HG03196 (cell line): ENCODE results near the gene ZNF609.
"Not testable (repeated sequence)": the region's sequence is repeated elsewhere in the genome, so short reads cannot be mapped to it uniquely, and the experiment has no call there.

ENCODE experiments used
- ATAC-seq: cut with Tn5 transposase; IDR thresholded peaks from one replicate; pipeline ENCODE4 v1.9.1; 2021; ENCODE audit not compliant: unreplicated experiment

ZNF609 gene

DNA sequence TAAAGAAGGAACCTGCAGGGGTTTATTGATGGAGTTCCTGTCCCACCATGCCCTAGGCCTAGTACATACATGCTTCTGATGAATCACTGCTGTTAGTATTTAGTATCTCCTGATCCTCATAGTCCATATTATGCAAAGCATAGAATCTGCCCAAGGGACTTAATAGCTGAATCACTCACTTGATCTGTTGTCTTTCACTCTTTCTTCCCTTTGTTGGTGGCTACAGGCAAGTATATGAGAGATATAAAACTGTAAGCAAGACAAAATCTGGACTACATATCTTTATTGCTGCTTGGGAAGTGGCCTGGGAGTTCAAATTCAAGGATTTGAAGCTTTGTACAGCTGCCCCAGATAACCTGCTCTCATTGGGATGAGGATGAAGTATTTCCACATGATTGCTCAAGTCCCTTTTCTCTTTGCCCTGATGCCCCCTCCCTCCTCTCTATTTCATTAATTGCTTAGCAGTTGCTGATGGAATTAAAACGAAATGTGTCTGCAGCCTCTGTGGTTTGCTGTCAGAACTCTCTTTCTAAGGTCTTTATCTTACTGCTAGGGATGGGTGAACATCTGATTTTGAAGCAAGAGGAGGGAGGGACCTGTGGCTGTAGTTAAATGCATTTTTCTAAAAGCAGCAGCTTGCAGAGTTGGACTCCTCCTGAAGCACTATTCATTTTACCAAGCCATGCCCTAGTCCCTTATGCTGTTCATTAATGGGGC is 114.1 kb downstream of the ZNF609 start:
- ATAC-seq: no peak

DNA sequence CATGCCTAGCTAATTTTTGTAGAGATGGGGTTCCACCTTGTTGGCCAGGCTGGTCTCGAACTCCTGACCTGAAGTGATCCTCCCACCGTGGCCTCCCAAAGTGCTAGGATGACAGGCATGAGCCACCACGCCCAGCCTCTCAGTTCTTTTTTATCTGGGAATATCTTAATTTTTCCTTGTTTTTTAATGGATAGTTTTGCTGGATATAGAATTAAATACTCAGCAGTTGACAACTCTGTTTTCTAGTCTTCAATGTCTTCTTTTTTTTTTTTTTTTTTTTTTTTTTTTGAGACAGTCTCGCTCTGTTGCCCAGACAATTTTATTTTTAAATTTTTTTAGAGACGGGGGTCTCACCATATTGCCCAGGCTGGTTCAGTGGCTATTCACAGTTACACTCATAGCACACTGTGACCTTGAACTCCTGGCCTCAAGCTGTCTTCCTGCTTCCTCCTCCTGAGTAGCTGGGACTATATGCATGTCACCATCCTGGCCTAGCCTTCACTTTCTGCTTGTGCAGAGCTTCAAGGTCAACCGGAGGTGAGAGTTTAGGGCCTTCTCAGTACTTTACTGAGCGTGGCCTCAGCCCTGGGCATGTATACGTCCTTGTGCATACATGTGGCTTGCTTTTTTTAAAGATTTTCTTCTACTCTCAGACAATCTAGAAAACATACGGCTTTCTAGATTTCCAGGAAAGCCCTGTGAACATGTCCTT is 120.5 kb downstream of the ZNF609 start:
- no peak for ATAC-seq

DNA sequence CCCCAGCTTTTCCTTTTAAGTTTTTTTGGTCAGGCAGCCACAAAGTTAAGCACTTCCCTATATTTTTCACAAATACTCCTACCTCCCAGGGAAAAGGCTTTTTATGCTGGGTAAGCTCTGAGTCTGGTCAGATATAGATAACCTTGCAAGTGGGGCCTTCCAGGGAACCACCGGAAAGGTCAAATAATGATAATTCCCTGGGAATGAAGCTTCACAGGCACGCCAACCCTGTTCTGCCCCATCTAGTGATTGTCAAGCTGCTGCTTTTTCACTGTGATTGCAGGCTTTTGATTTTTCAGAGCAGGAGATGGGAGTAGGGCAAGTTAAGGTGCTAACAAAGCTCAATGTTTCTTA is 121.0 kb downstream of the ZNF609 start:
- no peak for ATAC-seq

DNA sequence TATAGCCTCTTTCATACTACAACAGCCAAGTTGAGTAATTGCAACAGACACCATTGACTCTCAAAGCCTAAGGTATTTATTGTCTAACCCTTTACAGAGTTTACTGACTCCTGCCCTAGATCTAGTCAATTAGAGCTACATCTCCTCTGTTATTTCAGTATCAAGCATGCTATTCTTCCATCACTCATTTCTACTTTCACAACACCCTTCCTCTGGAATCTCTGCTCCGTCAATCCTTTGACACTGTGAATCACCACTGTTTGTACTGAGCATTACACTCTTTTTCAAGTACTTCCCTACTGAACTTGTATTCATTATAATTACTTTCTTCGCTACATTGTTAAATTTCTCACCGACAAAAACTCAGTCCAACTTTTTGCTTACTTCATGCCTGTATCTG is 121.8 kb downstream of the ZNF609 start:
- ATAC-seq: no peak

DNA sequence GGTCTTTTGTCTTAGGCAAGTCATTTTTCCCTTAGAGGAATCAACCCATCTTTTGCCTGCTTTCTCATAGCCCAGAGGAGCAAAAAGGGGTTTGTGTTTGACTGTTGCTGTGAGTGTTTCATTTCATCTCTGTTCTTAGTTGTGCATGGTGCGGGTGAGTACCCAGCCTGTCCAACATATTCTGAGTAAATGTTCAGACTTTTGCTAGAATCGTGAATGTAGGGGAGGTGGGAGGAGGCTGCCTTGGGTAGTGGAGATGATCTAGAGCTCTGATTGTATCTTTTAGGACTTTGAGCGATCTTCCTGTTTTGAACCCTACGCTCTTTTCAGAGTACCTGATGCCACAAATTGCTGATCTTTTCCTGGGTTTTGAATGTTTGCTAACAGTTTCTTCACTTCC is 123.1 kb downstream of the ZNF609 start:
- ATAC-seq: no peak

DNA sequence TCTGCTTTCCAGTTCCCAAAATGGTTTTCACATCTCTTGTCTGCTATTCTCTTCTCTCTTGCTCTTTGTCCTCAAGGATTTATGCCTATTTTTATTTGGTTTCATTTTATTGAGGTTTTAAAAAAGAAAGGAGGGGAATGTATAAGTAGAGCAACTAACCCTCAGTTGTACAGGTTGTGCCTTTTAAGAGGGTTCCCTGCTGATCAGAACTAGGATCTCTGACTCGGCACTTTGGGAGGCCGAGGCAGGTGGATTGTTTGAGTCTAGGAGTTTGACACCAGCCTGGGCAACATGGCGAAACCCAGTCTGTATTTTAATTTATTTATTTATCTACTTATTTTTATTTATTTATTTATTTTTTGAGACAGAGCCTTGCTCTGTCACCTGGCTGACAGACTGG is 123.6 kb downstream of the ZNF609 start:
- ATAC-seq: no peak

DNA sequence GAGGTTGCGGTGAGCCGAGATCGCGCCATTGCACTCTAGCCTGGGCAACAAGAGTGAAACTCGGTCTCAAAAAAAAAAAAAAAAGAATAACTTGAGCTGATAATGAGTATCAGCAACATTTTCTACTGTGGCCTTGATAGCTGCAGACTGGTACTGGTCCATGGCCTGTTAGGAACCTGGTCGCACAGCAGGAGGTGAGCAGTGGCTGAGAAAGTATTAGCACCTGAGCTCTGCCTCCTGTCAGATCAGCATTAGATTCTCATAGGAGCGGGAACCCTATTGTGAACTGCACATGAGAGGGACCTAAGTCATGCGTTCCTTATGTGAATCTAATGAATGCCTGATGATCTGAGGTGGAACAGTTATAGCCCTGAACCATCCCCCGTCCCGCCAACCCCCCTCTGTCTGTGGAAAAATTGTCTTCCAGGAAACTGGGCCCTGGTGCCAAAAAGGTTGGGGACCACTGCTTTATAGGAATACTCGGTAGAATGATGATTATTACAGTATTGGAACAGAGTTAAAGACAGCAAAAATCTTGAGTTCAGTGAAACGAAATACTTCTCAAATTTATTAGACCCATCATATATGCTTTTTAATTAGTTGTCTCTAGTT is 126.0 kb downstream of the ZNF609 start:
- no peak for ATAC-seq

DNA sequence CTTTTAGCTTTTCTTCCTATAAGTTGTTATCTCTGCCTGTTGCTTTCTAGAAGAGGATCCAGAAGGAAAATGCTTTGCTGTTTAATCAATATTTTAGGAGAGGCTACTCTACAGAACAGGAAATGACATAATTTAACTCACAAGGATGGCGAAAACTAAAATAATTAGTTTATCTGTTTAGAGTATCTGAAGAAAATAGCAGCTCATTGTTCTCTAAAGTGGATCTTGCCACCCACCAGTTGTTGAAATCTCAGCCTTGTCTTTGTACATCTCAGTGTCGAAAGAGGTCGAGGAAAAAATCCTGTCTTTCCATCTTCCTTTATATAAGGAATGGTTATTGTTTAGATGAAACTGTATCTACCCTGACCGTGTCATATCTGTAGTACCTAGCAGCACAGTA is 126.6 kb downstream of the ZNF609 start:
- ATAC-seq: no peak

DNA sequence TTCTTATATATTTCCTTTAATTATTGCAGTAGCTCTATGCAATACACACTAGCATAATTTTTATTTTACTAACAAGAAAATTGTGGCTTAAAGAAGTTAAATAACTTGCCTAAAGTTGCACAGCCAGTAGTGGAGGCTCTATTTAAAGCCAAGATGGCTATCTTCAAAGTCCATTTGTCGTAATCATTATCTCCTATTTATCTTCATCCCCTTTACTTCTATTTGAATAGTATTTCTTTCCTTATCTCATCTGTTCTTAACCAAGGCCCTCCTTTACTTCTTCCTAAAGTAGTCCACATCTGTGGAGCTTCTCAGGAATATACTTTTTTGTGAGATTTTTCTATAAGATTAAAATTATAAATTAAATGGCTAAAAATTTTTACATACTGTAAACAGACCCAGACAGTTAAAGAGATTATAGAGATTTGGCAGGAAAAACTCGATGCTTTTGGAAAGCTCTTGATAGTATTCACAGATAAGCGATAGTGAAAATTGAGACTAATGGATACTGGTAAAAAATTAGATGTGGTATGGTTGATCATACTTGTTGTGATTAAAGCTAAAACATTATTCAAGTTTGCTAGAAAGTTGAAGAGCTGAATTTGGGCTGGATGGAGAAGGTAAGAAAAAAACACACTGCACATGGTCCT is 129.2 kb downstream of the ZNF609 start:
- ATAC-seq: no peak

DNA sequence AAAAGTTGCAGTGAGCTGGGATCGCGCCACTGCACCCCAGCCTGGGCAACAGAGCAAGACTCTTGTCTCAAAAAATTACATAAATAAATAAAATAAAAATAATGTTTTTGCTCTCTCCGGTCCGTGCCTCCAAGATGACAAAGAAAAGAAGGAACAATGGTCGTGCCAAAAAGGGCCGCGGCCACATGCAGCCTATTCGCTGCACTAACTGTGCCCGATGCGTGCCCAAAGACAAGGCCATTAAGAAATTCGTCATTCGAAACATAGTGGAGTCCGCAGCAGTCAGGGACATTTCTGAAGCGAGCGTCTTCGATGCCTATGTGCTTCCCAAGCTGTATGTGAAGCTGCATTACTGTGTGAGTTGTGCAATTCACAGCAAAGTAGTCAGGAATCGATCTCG is 132.5 kb downstream of the ZNF609 start:
- ATAC-seq: not testable (repeated sequence)

DNA sequence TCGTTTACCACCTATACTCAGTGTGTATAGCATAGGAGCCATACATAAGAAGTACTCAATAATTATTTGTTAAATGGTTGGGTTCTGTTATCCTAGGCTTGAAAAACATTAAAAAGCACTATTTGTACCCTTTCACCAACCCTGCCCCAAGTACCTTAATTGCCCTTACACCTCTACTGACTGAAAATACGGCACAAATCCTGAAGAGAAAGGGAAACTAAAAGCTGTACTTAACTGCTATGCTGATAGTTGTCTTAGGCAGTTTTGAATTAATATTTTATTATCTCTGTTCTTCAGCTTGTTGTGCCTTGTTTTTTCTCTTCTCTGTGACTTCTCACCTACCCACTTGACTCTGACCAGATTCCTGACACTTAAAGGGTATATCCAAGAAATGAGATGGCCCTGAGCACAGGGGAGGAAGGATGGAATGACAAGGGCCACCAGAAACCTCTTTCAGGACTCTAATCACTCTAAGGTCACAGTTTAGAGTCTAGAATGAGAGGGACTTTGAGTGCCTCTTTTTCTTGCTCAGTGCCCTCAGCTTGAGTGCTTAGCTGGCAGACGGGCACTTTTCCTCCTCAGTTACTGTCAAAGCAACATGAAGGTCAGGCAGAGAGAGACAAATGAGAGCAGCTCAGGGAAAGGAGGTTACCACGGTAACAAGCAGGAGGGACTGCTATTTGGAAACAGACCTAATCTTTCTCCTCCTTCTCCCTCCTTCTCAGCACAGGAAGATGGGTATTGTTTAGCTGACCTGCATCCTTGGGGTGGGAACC is 136.5 kb downstream of the ZNF609 start:
- ATAC-seq: no peak

DNA sequence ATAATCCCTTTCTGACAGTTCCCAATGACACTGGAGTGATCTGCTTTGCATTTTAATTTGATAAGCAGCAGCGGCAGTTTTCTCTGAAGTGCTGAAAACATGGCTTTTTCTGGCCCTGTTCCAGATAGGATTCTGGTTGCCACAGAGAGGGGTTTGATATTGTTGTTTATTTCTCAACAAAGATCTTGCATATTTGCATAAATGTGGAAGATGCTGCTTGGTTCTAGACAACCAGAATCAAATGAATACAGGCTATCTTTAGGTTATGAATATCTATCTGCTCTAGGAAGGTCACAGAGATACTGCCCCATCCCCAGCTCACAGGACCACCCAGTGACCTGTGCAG is 137.1 kb downstream of the ZNF609 start:
- no peak for ATAC-seq

DNA sequence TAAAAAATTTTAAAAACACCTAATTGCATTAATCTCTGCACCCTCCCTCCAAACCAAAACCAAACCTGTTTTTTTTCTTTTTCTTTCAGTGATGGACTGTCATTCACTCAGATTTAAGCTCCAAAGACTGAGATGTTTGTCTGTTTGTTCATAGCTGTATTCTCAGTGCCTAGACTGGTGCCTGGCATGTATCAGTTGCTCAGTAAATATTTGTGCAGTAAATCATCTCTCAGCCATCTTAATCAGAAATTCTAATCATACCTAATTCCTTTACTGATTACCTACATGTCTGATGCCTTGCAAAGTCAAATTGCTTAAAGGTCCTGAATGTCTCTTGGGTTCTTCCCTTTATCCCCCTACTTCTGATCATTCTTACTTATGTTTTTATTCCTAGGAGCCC is 138.8 kb downstream of the ZNF609 start:
- no peak for ATAC-seq

DNA sequence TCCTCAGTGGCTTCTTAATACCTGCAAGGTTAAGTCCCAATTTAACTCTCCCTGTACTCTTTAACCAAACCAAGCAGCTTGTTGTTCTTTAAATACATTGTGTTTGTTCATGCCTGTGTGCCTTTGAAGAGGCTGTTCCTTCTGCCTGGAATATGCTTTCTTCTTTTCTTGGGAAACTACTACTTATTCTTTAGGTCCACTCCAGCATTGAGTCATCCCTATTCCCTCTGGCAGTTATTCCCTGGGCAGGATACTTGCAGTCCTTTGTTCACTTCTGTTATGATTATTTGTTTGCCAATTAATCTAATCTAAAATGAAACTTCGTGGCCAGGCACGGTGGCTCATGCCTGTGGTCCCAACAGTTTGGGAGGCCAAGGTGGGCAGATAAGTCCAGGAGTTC is 139.3 kb downstream of the ZNF609 start:
- ATAC-seq: no peak

DNA sequence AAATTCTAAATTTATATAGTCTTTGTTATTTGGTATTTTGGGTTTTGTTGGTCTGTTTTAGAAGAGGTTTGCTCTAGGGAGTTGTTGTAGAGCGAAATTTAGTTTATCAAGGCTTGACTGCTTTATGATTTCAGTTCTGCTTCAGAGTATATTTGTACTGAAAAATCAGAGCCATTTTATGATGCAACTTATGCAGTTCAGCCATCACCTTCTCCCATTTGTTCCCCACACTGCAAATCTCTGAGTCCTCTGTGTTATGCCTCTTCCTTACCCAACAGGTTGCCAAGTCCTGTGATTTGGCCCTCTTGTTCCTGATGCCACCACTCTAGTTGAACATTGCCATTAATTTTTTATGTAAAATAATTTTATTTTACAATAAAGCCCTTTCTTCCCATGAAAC is 140.4 kb downstream of the ZNF609 start:
- no peak for ATAC-seq

DNA sequence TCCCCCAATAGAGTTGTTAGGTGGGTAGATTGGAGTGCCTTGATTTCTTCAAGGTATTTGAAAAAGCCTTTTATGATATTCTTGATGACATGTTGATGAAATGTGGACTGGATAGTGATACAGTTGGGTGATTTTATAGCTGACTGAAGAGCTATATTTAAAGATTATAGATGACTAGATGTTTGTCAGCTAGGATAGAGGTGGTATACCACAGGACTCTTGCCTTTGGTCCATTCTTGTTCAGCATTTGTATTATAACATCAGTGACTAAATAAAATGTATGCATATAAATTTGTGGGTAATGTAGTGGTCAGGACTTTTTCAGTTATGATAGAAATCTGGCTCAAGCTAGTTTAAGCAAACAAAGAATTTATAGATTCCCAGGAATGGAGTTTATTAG is 143.9 kb downstream of the ZNF609 start:
- no peak for ATAC-seq

DNA sequence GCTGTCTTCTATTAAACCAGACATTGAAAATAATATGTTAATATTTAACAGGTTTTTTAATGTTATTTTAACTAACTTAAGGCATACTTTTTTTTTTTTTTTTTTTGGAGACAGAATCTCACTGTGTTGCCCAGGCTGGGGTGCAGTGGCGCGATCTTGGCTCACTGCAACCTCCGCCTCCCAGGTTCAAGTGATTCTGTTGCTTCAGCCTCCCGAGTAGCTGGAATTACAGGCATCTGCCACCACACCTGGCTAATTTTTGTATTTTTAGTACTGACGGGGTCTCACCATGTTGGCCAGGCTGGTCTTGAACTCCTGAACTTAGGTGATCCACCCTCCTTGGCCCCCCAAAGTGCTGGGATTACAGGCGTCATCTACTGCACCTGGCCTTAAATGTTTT is 147.0 kb downstream of the ZNF609 start:
- ATAC-seq: not testable (repeated sequence)

DNA sequence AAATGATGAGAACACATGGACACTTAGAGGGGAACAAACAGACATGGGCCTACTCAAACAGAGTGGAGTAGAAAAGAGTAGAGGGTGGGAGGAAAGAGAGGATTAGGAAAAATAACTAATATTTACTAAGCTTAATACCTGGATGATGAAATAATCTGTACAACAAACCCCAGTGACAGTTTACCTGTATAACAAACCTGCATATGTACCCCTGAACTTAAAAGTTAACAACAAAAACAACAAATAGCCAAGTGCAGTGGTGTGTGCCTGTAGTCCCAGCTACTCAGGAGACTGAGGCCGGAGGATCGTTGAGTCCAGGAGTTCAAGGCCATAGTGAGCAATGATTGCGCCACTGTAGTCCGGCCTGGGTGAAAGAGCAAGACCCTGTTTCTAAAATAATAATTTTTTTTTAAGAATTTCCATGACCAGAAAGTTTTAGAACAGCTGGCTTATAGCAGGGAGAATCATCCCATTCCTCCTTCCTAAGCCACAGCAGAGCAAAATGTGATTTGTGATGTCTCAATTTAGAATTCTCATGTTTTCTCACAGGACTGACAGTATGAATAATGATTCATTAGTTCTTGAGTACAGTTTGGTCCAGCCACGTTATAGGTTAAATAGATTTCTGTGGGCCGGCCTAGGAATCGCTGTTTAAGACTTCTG is 150.0 kb downstream of the ZNF609 start:
- ATAC-seq: no peak

DNA sequence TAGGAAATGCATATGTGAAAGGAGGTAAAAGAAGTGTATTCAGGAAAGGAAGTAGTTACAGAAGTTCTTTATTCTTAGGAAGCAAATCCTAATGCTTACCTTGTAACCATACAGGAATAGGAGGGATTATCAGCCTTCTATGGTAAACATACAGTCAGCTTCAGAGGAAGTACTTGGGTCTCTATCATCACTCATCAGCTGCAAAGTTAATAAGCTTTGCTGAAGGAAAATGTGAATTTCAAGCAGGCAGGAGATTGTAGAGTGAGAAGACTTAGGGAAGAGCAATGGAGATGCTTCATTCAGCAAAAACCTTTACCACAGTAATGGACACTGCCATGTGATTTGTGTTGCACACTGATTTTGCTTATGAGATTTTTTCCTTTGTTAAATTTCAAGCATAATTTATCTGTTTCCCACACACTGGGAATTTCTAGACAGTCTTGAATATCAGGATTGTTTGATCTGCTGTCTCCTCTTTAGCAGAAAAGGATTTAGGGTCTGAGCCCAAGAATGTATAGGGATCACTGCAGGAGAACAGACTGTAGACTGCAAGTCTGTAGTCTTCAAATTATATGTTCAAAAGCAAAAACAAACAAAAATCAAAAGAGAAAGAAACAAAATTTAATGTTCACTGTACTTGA is 150.8 kb downstream of the ZNF609 start:
- ATAC-seq: no peak

DNA sequence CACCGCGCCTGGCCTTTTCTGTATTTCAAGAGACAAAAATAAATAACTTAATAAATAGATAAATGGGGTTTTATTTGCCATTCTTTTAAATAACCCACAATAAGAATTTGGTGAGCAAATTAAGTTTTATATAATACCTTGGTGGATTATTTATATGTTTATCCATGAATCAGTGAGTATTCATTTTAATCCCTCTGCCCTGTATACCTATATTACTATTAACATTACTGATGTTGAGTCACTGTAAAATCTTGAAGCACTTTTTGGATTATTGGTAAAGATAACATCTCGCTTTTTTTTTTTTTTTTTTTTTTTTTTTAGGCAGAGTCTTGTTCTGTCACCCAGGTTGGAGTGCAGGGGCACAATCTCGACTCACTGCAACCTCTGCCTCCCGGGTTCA is 154.1 kb downstream of the ZNF609 start:
- no peak for ATAC-seq
